ENCODE data around the gene APBB2.

Gene APBB2

DNA sequence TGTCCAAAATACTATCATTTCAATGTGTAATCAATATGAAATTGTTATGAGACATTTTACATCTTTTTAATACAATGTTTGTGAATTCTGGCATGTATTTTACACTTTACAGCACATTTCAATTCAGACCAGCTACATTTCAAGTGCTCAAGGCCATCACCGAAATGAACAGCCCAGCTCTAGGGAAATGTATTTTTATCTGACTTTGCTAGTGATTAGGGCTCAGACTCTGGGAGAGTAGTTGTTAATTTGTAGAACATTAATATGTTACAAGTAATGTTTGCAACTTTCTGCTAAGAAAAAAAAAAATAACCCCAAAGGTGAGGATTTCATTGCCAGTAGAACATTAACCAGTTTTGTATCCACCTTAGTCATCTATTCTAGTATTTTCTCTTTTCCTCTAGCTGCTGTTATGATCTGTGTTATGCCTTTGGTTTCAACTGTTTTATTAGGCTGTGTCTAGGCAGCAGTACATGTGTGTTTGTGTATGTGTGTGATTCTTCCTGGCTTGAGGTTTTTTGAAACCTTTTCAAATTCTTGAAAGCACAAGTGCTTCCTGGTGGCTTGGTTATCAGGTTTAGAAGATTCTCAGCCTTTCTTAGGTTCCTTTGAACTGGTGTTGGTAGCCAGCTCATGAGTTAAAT, 338.7 kb downstream of the APBB2 start:
- no peak overlapping the region for H3K4me2 ChIP-seq (ENCODE audit: low read length, poor library complexity, severe bottlenecking)
- no peak overlapping the region for H3K4ac ChIP-seq (ENCODE audit: low read depth in 1 of 2, low read length in 2 of 2)
- peaks cover 12 to 17% of the 10 kb centered on the region in 2 experiments for H3K36me3 ChIP-seq (ENCODE audit: control insufficient read depth in 1 of 2, insufficient read depth in 2 of 2, low read depth in 1 of 2, low read length in 2 of 2)
- no peak overlapping the region for H3K18ac ChIP-seq (ENCODE audit: low read depth in 1 of 2, low read length in 2 of 2)
- no peak overlapping the region for H2BK12ac ChIP-seq (ENCODE audit: low read length in 2 of 2)
- no peak overlapping the region for H2AFZ ChIP-seq (ENCODE audit: low read depth, low read length)
- H3K27me3 ChIP-seq (ENCODE audit: control insufficient read depth in 1 of 2, insufficient read depth in 1 of 2, low read length in 2 of 2) = no peaks in the 10 kb centered on the region
- no peak overlapping the region for H3K14ac ChIP-seq (ENCODE audit: low read length in 2 of 2)
- peak overlapping the region; percentile 18 for H3K27ac ChIP-seq (ENCODE audit: low read length, poor library complexity, severe bottlenecking)
- H2BK5ac ChIP-seq (ENCODE audit: low read depth, low read length, poor library complexity, severe bottlenecking) = no peak overlapping the region
- no peak overlapping the region for H3K4me3 ChIP-seq (ENCODE audit: insufficient read depth in 1 of 2, low read depth in 1 of 2, low read length in 2 of 2)
- H3K79me1 ChIP-seq (replicated peaks; ENCODE audit: low read length, poor library complexity, severe bottlenecking) = peaks cover 21% of the 10 kb centered on the region
- no peak overlapping the region for H3K9ac ChIP-seq (ENCODE audit: low read length)
- no CpG with 5 or more reads among the region's 1 CpG for WGBS
- no peak overlapping the region for H2BK120ac ChIP-seq (ENCODE audit: low read depth, low read length)
- H3K23ac ChIP-seq (ENCODE audit: low read length in 2 of 2) = no peak overlapping the region
- no peak overlapping the region for H2BK15ac ChIP-seq (ENCODE audit: low read depth, poor library complexity, severe bottlenecking)
- H2AK5ac ChIP-seq (ENCODE audit: low read length, severe bottlenecking) = no peak overlapping the region
- H4K8ac ChIP-seq (ENCODE audit: low read length) = no peak overlapping the region
- peaks cover 4% of the 10 kb centered on the region for H3K4me1 ChIP-seq (ENCODE audit: control insufficient read depth, insufficient read depth, low read depth, low read length)
- no peak for DNase-seq
- H3K9me3 ChIP-seq (ENCODE audit: control insufficient read depth, low read length) = no peaks in the 10 kb centered on the region
- no peak overlapping the region for H4K91ac ChIP-seq (ENCODE audit: low read length)

DNA sequence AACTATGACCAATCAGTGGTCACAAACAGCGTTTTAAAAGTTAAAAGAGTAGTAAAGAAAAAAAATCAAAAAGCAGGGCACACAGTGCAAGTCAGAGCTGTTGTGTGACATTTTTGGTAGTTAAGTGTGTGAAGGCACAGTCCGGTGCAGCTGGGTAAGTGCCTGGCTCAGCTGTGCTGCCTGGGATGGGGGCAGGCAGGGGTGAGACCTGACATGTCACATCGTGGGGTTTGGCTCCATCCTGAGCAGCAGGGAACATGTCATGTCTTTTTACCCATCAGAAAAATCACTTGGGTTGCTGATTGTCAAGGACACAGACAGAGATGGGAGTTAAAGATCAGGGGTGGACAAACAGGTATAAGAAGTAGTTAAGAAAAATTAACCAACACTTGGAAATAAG, 339.4 kb downstream of the APBB2 start:
- H2BK12ac ChIP-seq (ENCODE audit: low read length in 2 of 2) = no peak overlapping the region
- peaks cover 8% of the 10 kb centered on the region for H3K4me1 ChIP-seq (ENCODE audit: control insufficient read depth, insufficient read depth, low read depth, low read length)
- peak overlapping the region in 1 of 2 experiments; percentile 11 for H3K18ac ChIP-seq (ENCODE audit: low read depth in 1 of 2, low read length in 2 of 2)
- no peaks in the 10 kb centered on the region for H3K27me3 ChIP-seq (ENCODE audit: control insufficient read depth in 1 of 2, insufficient read depth in 1 of 2, low read length in 2 of 2)
- no peak overlapping the region for H3K4ac ChIP-seq (ENCODE audit: low read depth in 1 of 2, low read length in 2 of 2)
- no peak overlapping the region for H2AK5ac ChIP-seq (ENCODE audit: low read length, severe bottlenecking)
- H3K23ac ChIP-seq (ENCODE audit: low read length in 2 of 2) = no peak overlapping the region
- H3K36me3 ChIP-seq (ENCODE audit: control insufficient read depth in 1 of 2, insufficient read depth in 2 of 2, low read depth in 1 of 2, low read length in 2 of 2) = peaks cover 9% of the 10 kb centered on the region in 2 experiments
- no peak overlapping the region for H3K4me3 ChIP-seq (ENCODE audit: insufficient read depth in 1 of 2, low read depth in 1 of 2, low read length in 2 of 2)
- no peak overlapping the region for H3K27ac ChIP-seq (ENCODE audit: low read length, poor library complexity, severe bottlenecking)
- no peak overlapping the region for H2BK120ac ChIP-seq (ENCODE audit: low read depth, low read length)
- no peak overlapping the region for H3K9ac ChIP-seq (ENCODE audit: low read length)
- WGBS = 70% methylated on average over 3 of the region's 3 CpGs
- no peak for DNase-seq
- no peak overlapping the region for H2BK5ac ChIP-seq (ENCODE audit: low read depth, low read length, poor library complexity, severe bottlenecking)
- no peak overlapping the region for H3K4me2 ChIP-seq (ENCODE audit: low read length, poor library complexity, severe bottlenecking)
- H4K91ac ChIP-seq (ENCODE audit: low read length) = no peak overlapping the region
- H3K9me3 ChIP-seq (ENCODE audit: control insufficient read depth, low read length) = no peaks in the 10 kb centered on the region
- H2BK15ac ChIP-seq (ENCODE audit: low read depth, poor library complexity, severe bottlenecking) = no peak overlapping the region
- no peak overlapping the region for H2AFZ ChIP-seq (ENCODE audit: low read depth, low read length)
- peaks cover 19% of the 10 kb centered on the region for H3K79me1 ChIP-seq (replicated peaks; ENCODE audit: low read length, poor library complexity, severe bottlenecking)
- no peak overlapping the region for H4K8ac ChIP-seq (ENCODE audit: low read length)
- H3K14ac ChIP-seq (ENCODE audit: low read length in 2 of 2) = no peak overlapping the region

DNA sequence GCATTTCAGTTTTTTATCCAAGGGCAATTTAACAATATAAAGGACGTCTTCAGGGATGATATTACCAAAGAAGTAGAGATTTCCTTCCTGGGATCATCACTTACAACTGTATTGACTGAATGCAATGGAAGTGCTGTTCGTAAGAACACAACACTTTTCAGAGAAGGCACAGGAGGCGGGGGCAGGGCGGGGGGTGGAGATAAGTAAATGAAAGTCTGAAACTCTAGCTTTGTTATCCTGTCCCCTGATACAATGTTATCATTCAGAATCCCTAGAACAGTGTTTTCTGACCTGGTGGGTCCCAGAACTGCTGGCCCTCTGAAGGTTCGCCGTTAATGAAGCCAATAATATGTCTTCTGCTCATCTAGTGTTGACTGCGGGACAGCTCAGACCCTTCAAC, 340.0 kb downstream of the APBB2 start:
- no peak overlapping the region for H3K4me3 ChIP-seq (ENCODE audit: insufficient read depth in 1 of 2, low read depth in 1 of 2, low read length in 2 of 2)
- no peak overlapping the region for H3K9ac ChIP-seq (ENCODE audit: low read length)
- no peak overlapping the region for H4K8ac ChIP-seq (ENCODE audit: low read length)
- H2AK5ac ChIP-seq (ENCODE audit: low read length, severe bottlenecking) = no peak overlapping the region
- H3K36me3 ChIP-seq (ENCODE audit: control insufficient read depth in 1 of 2, insufficient read depth in 2 of 2, low read depth in 1 of 2, low read length in 2 of 2) = peaks cover 8 to 9% of the 10 kb centered on the region in 2 experiments
- H2BK120ac ChIP-seq (ENCODE audit: low read depth, low read length) = no peak overlapping the region
- H3K79me1 ChIP-seq (replicated peaks; ENCODE audit: low read length, poor library complexity, severe bottlenecking) = peaks cover 18% of the 10 kb centered on the region
- H2BK5ac ChIP-seq (ENCODE audit: low read depth, low read length, poor library complexity, severe bottlenecking) = no peak overlapping the region
- no peak overlapping the region for H3K4ac ChIP-seq (ENCODE audit: low read depth in 1 of 2, low read length in 2 of 2)
- no peaks in the 10 kb centered on the region for H3K9me3 ChIP-seq (ENCODE audit: control insufficient read depth, low read length)
- H3K23ac ChIP-seq (ENCODE audit: low read length in 2 of 2) = no peak overlapping the region
- H2BK15ac ChIP-seq (ENCODE audit: low read depth, poor library complexity, severe bottlenecking) = no peak overlapping the region
- H3K4me2 ChIP-seq (ENCODE audit: low read length, poor library complexity, severe bottlenecking) = no peak overlapping the region
- H3K4me1 ChIP-seq (ENCODE audit: control insufficient read depth, insufficient read depth, low read depth, low read length) = peaks cover 8% of the 10 kb centered on the region
- no peak for DNase-seq
- no peak overlapping the region for H3K27ac ChIP-seq (ENCODE audit: low read length, poor library complexity, severe bottlenecking)
- no peak overlapping the region for H3K14ac ChIP-seq (ENCODE audit: low read length in 2 of 2)
- no peaks in the 10 kb centered on the region for H3K27me3 ChIP-seq (ENCODE audit: control insufficient read depth in 1 of 2, insufficient read depth in 1 of 2, low read length in 2 of 2)
- 91% methylated on average over 6 of the region's 7 CpGs for WGBS
- no peak overlapping the region for H2BK12ac ChIP-seq (ENCODE audit: low read length in 2 of 2)
- H4K91ac ChIP-seq (ENCODE audit: low read length) = no peak overlapping the region
- no peak overlapping the region for H2AFZ ChIP-seq (ENCODE audit: low read depth, low read length)
- H3K18ac ChIP-seq (ENCODE audit: low read depth in 1 of 2, low read length in 2 of 2) = no peak overlapping the region

DNA sequence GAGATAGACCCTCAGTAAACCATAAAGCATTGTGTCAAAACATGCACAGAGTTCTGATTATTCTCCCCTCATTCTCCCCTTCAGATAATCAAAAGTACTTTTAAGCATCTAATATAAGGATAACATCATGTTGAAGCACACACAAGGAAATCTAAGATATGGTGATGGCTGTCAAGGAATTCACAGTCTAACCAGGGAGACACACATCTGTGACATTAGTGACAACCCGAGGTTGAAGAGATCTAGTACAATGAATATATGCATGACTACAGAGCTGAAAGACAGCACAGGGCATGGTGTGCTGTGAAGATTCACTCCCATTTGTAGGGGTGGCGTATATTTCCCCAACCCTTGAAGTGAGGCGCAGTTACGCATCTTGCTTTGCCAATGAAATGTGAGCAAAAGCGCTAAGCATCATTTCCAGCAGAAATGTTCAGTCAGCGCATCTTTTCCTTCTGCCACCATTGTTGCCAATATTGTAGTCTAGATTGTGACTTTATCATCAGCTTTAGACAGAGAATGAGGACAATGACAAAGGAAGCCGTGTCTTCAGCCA, 342.6 kb downstream of the APBB2 start:
- H3K79me1 ChIP-seq (replicated peaks; ENCODE audit: low read length, poor library complexity, severe bottlenecking) = peaks cover 4% of the 10 kb centered on the region
- H4K8ac ChIP-seq (ENCODE audit: low read length) = no peak overlapping the region
- no peak overlapping the region for H4K91ac ChIP-seq (ENCODE audit: low read length)
- peaks cover 3 to 5% of the 10 kb centered on the region in 2 experiments for H3K36me3 ChIP-seq (ENCODE audit: control insufficient read depth in 1 of 2, insufficient read depth in 2 of 2, low read depth in 1 of 2, low read length in 2 of 2)
- no peak overlapping the region for H3K27ac ChIP-seq (ENCODE audit: low read length, poor library complexity, severe bottlenecking)
- no peak overlapping the region for H2AFZ ChIP-seq (ENCODE audit: low read depth, low read length)
- 98% methylated on average over 7 of the region's 7 CpGs for WGBS
- H2BK5ac ChIP-seq (ENCODE audit: low read depth, low read length, poor library complexity, severe bottlenecking) = no peak overlapping the region
- H3K14ac ChIP-seq (ENCODE audit: low read length in 2 of 2) = no peak overlapping the region
- DNase-seq = no peak
- H2BK12ac ChIP-seq (ENCODE audit: low read length in 2 of 2) = no peak overlapping the region
- H3K23ac ChIP-seq (ENCODE audit: low read length in 2 of 2) = no peak overlapping the region
- peaks cover 6% of the 10 kb centered on the region for H3K4me1 ChIP-seq (ENCODE audit: control insufficient read depth, insufficient read depth, low read depth, low read length)
- no peak overlapping the region for H3K18ac ChIP-seq (ENCODE audit: low read depth in 1 of 2, low read length in 2 of 2)
- H3K4me2 ChIP-seq (ENCODE audit: low read length, poor library complexity, severe bottlenecking) = no peak overlapping the region
- no peaks in the 10 kb centered on the region for H3K9me3 ChIP-seq (ENCODE audit: control insufficient read depth, low read length)
- no peak overlapping the region for H2AK5ac ChIP-seq (ENCODE audit: low read length, severe bottlenecking)
- H3K4me3 ChIP-seq (ENCODE audit: insufficient read depth in 1 of 2, low read depth in 1 of 2, low read length in 2 of 2) = no peak overlapping the region
- H3K27me3 ChIP-seq (ENCODE audit: control insufficient read depth in 1 of 2, insufficient read depth in 1 of 2, low read length in 2 of 2) = no peaks in the 10 kb centered on the region
- no peak overlapping the region for H3K9ac ChIP-seq (ENCODE audit: low read length)
- H2BK120ac ChIP-seq (ENCODE audit: low read depth, low read length) = no peak overlapping the region
- H2BK15ac ChIP-seq (ENCODE audit: low read depth, poor library complexity, severe bottlenecking) = no peak overlapping the region
- H3K4ac ChIP-seq (ENCODE audit: low read depth in 1 of 2, low read length in 2 of 2) = no peak overlapping the region

Measured in mesenchymal stem cell (in vitro differentiated cells and primary cell).